ENCODE data around the gene ARHGEF16.

ARHGEF16 gene

DNA sequence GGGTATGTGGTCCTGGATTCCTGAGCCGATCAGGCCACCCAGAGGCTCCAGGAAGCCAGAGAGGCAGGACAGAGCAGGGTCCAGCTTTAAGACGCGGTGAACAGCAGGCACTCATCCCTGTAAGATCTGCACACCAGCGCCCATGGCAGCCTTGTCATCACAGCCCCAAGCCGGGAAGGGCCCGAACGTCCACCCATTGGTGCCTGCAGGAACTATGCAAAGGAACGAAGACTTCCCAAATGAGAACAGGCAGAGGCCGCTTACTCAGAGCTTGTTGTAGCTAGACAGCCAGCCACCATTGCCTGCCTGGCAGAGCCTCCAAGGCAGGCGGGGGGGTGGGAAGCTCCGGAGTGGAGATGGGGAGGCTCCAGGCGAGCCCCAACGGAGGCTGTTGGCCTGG lies 12.1 kb upstream of the ARHGEF16 start:
- TF ChIP-seq, protein P1, sequence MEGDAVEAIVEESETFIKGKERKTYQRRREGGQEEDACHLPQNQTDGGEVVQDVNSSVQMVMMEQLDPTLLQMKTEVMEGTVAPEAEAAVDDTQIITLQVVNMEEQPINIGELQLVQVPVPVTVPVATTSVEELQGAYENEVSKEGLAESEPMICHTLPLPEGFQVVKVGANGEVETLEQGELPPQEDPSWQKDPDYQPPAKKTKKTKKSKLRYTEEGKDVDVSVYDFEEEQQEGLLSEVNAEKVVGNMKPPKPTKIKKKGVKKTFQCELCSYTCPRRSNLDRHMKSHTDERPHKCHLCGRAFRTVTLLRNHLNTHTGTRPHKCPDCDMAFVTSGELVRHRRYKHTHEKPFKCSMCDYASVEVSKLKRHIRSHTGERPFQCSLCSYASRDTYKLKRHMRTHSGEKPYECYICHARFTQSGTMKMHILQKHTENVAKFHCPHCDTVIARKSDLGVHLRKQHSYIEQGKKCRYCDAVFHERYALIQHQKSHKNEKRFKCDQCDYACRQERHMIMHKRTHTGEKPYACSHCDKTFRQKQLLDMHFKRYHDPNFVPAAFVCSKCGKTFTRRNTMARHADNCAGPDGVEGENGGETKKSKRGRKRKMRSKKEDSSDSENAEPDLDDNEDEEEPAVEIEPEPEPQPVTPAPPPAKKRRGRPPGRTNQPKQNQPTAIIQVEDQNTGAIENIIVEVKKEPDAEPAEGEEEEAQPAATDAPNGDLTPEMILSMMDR (IDR thresholded peaks at IDR 0.05; ENCODE audit: control insufficient read depth, insufficient read depth, low read depth, low read length, missing control alignments) = no peak
- DNase-seq (ENCODE audit: low read depth) = no peak
- H3K4me3 ChIP-seq (ENCODE audit: control insufficient read depth, low read depth, low read length) = no peak overlapping the region

DNA sequence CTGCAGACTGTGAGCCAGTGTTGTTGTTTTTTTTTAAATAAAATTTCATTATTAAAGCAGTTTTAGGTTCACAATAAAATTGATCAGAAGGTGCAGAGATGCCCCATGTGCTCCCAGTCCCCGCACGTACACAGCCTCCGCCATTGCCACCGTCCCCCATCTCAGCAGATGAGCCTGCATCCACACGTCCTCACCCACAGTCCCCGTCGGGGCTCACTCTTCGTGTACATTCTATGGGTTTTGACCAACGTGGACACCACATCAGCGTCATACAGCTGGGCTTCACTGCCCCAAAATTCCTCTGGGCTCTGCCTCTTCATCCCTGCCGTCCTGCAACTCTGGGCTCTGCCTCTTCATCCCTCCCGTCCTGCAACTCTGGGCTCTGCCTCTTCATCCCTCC lies 11.6 kb upstream of the ARHGEF16 start:
- TF ChIP-seq, protein P1 (IDR thresholded peaks at IDR 0.05; ENCODE audit: control insufficient read depth, insufficient read depth, low read depth, low read length, missing control alignments) = no peak
- no peak for DNase-seq (ENCODE audit: low read depth)
- no peak overlapping the region for H3K4me3 ChIP-seq (ENCODE audit: control insufficient read depth, low read depth, low read length)

DNA sequence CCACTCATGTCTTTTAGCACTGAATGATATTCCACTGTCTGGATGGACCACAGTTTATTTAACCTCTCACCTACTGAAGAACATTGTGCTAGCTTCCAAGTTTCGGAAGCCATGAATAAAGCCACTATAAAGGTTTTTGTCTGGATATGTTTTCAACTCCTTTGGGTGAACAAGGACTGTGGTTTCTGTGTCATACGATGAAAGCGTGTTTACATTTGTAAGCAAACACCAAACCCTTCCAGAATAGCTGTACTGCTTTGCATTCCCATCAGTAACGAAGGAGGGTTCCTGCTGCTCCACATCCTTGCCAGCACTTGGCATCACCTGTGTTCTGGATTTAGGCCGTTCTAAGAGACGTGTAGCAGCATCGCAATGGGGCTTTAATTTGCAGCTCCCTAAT lies 10.7 kb upstream of the ARHGEF16 start:
- DNase-seq (ENCODE audit: low read depth) = no peak
- TF ChIP-seq, protein P1 (IDR thresholded peaks at IDR 0.05; ENCODE audit: control insufficient read depth, insufficient read depth, low read depth, low read length, missing control alignments) = no peak
- H3K4me3 ChIP-seq (ENCODE audit: control insufficient read depth, low read depth, low read length) = no peak overlapping the region

DNA sequence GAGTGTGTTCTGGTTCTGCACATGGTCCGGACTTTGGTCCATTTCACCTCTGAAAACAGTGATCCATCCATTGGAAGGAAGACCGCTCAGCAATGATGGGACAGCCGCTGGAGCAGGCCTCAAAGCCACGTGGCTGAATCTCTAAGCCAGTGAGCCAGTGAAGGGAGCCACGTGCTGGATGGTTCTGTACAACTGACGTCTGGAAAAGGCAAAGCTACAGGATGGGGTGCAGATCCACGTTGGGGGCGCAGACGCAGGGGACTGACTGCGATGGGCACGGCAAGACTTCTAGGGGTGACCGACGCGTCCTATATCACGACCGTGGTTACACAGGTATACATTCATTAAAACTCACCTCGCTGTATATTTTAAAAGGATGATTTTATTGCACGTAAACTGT lies 10.2 kb upstream of the ARHGEF16 start:
- TF ChIP-seq, protein P1 (IDR thresholded peaks at IDR 0.05; ENCODE audit: control insufficient read depth, insufficient read depth, low read depth, low read length, missing control alignments) = no peak
- H3K4me3 ChIP-seq (ENCODE audit: control insufficient read depth, low read depth, low read length) = no peak overlapping the region
- no peak for DNase-seq (ENCODE audit: low read depth)

DNA sequence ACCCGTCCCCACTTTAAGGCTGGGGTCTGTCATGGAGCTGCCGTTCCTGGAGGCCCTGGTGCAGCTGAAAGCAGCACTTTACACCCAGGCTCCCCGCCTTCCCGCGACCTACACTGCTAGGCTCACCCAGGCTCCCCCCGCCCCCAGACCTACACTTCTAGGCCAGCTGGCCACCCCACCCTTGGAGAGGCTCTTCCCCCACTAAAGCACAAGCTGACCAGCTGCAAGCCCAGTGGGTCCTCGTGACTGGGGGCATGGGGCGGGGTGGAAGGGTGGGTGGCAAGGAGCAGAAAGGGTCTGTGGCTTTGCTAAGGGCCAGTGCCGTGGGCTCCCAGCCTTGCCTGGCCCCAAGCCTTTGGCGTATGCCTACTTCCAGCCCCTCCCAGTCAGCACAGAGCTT lies 9.7 kb upstream of the ARHGEF16 start:
- TF ChIP-seq, protein P1 (IDR thresholded peaks at IDR 0.05; ENCODE audit: control insufficient read depth, insufficient read depth, low read depth, low read length, missing control alignments) = no peak
- no peak for DNase-seq (ENCODE audit: low read depth)
- no peak overlapping the region for H3K4me3 ChIP-seq (ENCODE audit: control insufficient read depth, low read depth, low read length)

DNA sequence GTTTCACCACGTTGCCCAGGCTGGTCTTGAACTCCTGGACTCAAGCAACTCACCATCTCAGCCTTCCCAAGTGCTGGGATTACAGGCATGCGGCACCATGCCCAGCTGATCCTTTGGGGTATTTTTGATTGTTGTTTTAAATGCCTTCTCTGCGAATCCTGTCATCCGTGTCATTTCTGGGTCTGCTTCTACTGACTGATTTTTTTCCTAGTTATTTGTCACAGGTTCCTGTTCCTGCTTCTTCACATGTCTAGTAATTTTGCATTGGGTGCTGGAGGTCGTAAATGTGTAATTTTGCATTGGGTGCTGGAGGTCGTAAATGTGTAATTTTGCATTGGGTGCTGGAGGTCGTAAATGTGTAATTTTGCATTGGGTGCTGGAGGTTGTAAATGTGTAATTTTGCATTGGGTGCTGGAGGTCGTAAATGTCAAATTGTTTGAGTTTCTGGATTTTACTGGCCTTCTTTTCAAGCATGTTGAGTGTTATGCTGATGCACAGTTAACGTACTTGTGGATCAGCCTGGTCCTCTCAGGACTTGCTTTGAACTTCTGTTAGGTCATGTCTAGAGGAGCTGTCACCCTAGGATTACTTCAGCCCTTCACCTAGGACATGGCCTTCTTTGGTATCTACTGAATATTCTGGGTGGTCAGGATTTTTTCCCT lies 4.1 kb upstream of the ARHGEF16 start:
- DNase-seq (ENCODE audit: low read depth) = no peak
- H3K4me3 ChIP-seq (ENCODE audit: control insufficient read depth, low read depth, low read length) = no peak overlapping the region
- TF ChIP-seq, protein P1 (IDR thresholded peaks at IDR 0.05; ENCODE audit: control insufficient read depth, insufficient read depth, low read depth, low read length, missing control alignments) = no peak
